ENCODE results near the gene PLPPR3.

PLPPR3 gene

DNA sequence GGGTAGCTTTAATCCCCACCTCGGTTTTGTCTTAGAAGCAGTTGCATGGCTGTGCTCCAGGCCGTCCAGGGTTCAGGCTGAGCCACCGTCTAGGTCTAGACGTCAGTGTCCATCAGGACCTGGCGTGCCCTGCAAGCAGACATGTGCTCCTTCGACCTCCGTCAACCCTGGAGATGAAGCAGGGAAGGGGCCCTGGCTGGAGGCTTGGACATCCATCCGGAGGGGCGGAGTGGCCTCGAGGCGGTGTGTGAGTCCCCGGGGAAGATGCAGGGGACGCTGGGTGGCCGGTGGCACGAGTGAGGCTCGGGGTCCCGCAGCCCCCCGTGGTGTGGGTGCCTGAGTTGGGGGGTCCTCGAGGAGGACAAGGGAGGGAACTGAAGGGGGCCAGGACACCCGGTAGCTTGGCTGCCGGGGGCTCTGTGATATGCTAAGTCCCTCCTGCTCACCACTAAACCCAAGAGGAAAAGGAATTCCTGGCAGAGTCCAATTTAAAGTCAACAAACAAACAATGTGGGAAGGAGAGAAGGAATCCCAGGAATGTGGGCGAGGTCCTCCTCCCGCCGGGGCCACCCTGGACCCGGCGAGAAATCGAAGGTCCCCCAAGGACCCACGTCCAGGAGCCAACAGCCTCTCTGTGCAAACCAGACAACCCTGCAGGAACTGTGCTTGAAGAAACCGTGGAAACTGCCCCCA is 39.4 kb downstream of the PLPPR3 start (continued):
- TF ChIP-seq, protein P1, sequence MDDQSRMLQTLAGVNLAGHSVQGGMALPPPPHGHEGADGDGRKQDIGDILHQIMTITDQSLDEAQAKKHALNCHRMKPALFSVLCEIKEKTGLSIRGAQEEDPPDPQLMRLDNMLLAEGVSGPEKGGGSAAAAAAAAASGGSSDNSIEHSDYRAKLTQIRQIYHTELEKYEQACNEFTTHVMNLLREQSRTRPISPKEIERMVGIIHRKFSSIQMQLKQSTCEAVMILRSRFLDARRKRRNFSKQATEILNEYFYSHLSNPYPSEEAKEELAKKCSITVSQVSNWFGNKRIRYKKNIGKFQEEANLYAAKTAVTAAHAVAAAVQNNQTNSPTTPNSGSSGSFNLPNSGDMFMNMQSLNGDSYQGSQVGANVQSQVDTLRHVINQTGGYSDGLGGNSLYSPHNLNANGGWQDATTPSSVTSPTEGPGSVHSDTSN (CRISPR knock-in tag; IDR thresholded peaks at IDR 0.05): no peak
- TF ChIP-seq, protein P2, sequence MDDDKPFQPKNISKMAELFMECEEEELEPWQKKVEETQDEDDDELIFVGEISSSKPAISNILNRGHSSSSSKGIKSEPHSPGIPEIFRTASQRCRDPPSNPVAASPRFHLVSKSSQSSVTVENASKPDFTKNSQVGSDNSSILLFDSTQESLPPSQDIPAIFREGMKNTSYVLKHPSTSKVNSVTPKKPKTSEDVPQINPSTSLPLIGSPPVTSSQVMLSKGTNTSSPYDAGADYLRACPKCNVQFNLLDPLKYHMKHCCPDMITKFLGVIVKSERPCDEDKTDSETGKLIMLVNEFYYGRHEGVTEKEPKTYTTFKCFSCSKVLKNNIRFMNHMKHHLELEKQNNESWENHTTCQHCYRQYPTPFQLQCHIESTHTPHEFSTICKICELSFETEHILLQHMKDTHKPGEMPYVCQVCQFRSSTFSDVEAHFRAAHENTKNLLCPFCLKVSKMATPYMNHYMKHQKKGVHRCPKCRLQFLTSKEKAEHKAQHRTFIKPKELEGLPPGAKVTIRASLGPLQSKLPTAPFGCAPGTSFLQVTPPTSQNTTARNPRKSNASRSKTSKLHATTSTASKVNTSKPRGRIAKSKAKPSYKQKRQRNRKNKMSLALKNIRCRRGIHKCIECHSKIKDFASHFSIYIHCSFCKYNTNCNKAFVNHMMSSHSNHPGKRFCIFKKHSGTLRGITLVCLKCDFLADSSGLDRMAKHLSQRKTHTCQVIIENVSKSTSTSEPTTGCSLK (tag by site-specific recombination; IDR thresholded peaks at IDR 0.05): no peak

DNA sequence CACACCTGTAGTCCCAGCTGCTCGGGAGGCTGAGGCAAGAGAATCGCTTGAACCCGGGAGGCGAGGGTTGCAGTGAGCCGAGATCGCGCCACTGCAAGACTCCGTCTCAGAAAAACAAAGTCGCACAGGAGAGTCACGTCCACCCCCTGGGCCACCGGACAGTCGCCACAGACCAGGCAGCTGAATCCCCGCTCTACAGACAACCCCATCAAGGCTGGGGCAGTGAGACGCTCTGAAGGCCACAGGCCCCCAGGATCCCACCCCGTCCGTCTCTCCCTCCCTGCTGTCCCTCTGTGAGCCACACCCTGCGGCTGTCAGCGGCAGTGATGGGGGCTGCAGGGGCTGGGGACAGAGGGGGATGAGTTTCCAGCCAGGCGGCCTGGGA is 40.0 kb downstream of the PLPPR3 start:
- POLR2A ChIA-PET: interaction anchor here (0.6 to 1.1 kb wide), 2 partner anchors 15 to 19 kb away, joined by 3 read pairs; partner anchors contain the start of gene PTBP1
- Histone ChIP-seq H3K36me3 (ENCODE audit: control insufficient read depth in 2 of 2, insufficient read depth in 1 of 2, low read length in 2 of 2) (no peaks in the 10 kb centered on the region), H3K4me1 (ENCODE audit: control insufficient read depth, insufficient read depth, low read length) (no peaks in the 10 kb centered on the region), H3K9me3 (ENCODE audit: control insufficient read depth, insufficient read depth, low read depth, low read length) (no peaks in the 10 kb centered on the region), H3K4me3 (ENCODE audit: low read depth, low read length) (no peak overlapping the region), H3K27ac (ENCODE audit: extremely low read depth, low read depth, low read length) (no peak overlapping the region)
- CTCF ChIA-PET: interaction anchor here (1.0 to 1.7 kb wide), 2 partner anchors 11 to 40 kb away, joined by 3 to 8 read pairs; no protein-coding TSS in a partner anchor
- no peak for TF ChIP-seq ZNF626 (tag by site-specific recombination; IDR thresholded peaks at IDR 0.05)
- TF ChIP-seq ZNF785 (tag by site-specific recombination; IDR thresholded peaks at IDR 0.05): no peak
- TF ChIP-seq ZNF19 (tag by site-specific recombination; IDR thresholded peaks at IDR 0.05; ENCODE audit: low read depth): no peak
- no peak for TF ChIP-seq REPIN1 (tag by site-specific recombination; IDR thresholded peaks at IDR 0.05; ENCODE audit: low read depth)
- TF ChIP-seq, protein P3, sequence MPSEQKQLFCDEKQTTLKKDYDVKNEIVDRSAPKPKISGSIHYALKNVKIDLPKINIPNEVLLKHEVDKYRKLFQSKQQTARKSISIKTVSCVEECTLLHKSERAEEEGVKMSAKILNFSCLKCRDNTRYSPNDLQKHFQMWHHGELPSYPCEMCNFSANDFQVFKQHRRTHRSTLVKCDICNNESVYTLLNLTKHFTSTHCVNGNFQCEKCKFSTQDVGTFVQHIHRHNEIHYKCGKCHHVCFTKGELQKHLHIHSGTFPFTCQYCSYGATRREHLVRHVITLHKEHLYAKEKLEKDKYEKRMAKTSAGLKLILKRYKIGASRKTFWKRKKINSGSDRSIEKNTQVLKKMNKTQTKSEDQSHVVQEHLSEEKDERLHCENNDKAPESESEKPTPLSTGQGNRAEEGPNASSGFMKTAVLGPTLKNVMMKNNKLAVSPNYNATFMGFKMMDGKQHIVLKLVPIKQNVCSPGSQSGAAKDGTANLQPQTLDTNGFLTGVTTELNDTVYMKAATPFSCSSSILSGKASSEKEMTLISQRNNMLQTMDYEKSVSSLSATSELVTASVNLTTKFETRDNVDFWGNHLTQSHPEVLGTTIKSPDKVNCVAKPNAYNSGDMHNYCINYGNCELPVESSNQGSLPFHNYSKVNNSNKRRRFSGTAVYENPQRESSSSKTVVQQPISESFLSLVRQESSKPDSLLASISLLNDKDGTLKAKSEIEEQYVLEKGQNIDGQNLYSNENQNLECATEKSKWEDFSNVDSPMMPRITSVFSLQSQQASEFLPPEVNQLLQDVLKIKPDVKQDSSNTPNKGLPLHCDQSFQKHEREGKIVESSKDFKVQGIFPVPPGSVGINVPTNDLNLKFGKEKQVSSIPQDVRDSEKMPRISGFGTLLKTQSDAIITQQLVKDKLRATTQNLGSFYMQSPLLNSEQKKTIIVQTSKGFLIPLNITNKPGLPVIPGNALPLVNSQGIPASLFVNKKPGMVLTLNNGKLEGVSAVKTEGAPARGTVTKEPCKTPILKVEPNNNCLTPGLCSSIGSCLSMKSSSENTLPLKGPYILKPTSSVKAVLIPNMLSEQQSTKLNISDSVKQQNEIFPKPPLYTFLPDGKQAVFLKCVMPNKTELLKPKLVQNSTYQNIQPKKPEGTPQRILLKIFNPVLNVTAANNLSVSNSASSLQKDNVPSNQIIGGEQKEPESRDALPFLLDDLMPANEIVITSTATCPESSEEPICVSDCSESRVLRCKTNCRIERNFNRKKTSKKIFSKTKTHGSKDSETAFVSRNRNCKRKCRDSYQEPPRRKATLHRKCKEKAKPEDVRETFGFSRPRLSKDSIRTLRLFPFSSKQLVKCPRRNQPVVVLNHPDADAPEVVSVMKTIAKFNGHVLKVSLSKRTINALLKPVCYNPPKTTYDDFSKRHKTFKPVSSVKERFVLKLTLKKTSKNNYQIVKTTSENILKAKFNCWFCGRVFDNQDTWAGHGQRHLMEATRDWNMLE (tag by site-specific recombination; conservative IDR thresholded peaks at IDR 0.05; ENCODE audit: low read depth): no peak
- no peak for TF ChIP-seq ZNF394 (tag by site-specific recombination; IDR thresholded peaks at IDR 0.05; ENCODE audit: borderline replicate concordance)
- no peak for TF ChIP-seq ZNF335 (tag by site-specific recombination; conservative IDR thresholded peaks at IDR 0.05)
- no peak for TF ChIP-seq ZNF221 (tag by site-specific recombination; IDR thresholded peaks at IDR 0.05; ENCODE audit: borderline replicate concordance)
- no peak for TF ChIP-seq ZNF664 (tag by site-specific recombination; IDR thresholded peaks at IDR 0.05)
- TF ChIP-seq, protein P4, sequence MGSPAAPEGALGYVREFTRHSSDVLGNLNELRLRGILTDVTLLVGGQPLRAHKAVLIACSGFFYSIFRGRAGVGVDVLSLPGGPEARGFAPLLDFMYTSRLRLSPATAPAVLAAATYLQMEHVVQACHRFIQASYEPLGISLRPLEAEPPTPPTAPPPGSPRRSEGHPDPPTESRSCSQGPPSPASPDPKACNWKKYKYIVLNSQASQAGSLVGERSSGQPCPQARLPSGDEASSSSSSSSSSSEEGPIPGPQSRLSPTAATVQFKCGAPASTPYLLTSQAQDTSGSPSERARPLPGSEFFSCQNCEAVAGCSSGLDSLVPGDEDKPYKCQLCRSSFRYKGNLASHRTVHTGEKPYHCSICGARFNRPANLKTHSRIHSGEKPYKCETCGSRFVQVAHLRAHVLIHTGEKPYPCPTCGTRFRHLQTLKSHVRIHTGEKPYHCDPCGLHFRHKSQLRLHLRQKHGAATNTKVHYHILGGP (tag by site-specific recombination; IDR thresholded peaks at IDR 0.05): no peak
- TF ChIP-seq, protein P5, sequence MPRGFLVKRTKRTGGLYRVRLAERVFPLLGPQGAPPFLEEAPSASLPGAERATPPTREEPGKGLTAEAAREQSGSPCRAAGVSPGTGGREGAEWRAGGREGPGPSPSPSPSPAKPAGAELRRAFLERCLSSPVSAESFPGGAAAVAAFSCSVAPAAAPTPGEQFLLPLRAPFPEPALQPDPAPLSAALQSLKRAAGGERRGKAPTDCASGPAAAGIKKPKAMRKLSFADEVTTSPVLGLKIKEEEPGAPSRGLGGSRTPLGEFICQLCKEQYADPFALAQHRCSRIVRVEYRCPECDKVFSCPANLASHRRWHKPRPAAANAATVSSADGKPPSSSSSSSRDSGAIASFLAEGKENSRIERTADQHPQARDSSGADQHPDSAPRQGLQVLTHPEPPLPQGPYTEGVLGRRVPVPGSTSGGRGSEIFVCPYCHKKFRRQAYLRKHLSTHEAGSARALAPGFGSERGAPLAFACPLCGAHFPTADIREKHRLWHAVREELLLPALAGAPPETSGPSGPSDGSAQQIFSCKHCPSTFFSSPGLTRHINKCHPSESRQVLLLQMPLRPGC (tag by site-specific recombination; IDR thresholded peaks at IDR 0.05): no peak

Measured in HEK293 (cell line).